ENCODE measurements around the gene KCNQ1.

The KCNQ1 gene

DNA sequence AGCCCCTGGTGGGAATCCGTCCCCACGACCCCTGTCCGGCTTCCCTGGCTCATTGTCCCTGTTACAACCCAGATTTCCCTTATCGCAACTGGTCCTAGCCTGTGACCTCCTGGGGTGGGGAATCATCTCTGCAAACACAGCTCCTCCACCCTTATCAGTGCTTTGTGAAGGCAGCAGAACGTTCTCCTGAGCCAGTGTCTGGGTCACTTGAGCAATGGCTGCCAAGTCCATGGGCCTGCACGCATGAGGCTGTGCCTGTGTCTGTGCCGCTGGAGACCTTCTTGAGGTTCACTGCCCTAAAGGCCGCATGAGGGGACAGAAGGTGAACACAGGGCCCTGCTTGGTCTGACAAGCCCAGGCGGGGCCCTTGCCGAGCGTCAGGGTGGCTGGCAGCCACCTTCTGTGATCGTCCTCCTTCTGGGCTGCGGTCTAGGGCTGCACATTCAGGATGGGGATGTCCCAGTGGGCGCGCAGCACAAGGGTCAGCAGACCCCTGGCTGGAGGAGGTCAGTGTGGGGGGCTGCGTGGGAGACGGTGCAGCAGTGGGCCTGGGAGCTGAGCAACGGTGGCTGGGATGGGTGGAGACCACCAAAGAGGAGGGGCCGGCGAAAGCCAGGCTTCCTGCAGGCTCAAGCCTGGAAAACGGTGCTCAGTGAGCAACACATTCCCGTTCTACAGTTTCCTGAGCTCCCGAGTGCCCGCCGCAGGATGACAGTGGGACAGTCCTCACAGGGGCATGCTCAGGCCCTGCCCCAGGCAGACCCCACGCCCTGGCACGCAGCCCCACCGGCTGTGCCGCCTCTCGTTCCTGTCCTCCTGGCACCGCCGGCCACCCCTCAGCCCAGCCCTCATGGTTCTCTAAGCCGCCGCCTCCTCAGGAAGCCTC is 366.6 kb downstream of the KCNQ1 start:
- Mint-ChIP-seq H3K4me1 (ENCODE audit: low read depth) (peaks cover 39% of the 10 kb centered on the region), H3K27ac (no peak overlapping the region), H3K9me3 (peaks cover 13% of the 10 kb centered on the region)

DNA sequence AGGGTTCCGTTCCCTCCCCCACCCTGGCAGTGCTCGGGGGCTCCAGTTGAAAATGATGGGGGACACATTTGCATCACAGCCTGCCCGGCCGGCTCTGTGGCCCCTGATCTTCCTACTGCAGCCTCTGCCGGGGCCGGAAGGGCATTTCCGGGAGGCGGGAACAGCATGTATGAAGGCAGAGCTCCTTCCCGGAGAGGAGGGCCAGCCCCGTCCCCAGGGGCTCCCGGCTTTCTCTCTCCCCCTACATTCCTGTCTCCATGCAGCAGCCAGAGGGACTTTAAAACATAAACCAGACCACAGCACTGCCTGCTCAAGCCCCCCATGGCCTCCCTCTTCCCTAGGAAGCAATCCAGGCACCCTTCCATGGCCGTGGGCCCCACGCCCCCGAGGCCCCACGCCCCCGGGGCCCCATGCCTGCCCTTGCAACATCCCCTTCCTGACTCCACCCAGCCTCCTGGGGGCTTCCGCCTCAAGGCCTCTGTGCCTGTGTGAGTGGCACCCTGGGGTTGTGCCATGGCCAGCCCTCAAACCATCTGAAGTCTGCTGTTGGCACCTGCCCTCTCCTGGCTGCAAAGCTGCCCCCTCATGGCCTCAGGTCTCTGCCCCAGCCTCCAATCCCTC is 367.7 kb downstream of the KCNQ1 start:
- H3K9me3 Mint-ChIP-seq: peaks cover 13% of the 10 kb centered on the region
- peak overlapping the region; percentile 10 for H3K4me3 Mint-ChIP-seq
- H3K36me3 Mint-ChIP-seq (ENCODE audit: low read depth): peaks cover 14% of the 10 kb centered on the region
- H3K4me1 Mint-ChIP-seq (ENCODE audit: low read depth): peaks cover 39% of the 10 kb centered on the region
- H3K27ac Mint-ChIP-seq: peak overlapping the region; percentile 90
- H3K27me3 Mint-ChIP-seq: no peaks in the 10 kb centered on the region

More for the DNA sequence above, 366.6 kb downstream of the KCNQ1 start:
- peaks cover 14% of the 10 kb centered on the region for H3K36me3 Mint-ChIP-seq (ENCODE audit: low read depth)
- H3K4me3 Mint-ChIP-seq: no peak overlapping the region
- no peaks in the 10 kb centered on the region for H3K27me3 Mint-ChIP-seq

DNA sequence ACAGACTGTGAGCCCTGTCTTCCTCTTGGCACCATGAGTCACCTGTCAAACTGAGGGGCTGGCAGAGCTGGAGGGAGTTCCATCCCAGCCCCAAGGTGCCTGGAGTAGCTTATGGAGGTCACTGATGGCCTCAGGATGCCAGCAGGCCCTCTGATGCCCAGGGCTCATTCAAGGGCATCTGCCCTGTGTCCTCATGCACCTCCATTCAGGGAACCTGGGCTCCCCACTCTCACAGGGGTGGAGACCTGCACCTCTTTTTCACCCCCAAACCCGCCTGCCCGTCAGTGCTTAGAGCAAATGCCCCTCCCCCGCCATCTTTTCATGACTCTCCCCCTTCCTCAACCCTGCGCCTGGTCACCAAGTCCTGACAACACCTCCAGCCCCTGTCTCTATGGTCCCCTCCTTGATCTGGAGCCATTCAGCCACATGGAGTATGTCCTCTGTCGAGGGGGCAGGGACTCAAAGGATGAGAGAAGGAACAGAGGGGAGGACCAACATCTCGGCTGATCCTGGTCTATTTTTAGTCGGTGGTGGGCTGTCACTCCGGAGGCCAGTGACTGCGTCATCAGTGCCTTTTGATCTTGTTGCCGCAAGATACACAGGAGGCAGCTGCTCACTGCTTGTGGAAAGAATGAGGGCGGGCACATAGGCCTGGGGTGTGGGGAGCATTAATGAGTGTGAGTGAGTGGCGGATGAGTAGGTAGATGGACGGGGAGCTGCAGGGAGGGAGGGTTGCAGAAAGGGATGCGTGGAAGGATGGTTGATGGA is 368.5 kb downstream of the KCNQ1 start:
- peak overlapping the region; percentile 90 for H3K27ac Mint-ChIP-seq

DNA sequence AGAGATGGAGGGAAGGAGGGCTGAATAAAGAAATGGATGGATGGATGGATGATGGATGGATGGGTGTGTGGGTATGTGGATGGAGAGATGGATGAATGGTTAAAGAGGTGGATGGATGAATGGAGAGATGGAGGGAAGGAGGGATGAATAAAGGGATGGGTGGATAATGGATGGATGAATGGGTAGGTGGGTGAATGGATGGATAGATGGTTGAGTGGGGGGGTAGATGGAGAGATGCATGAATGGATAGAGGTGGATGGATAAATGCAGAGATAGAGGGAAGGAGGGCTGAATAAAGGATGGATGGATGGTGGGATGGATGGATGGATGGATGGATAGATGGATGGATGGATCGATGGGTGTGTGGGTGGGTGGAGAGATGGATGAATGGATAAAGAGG is 369.2 kb downstream of the KCNQ1 start:
- H3K9me3 Mint-ChIP-seq: peaks cover 14% of the 10 kb centered on the region
- H3K4me3 Mint-ChIP-seq: no peak overlapping the region
- H3K4me1 Mint-ChIP-seq (ENCODE audit: low read depth): peaks cover 30% of the 10 kb centered on the region
- no peaks in the 10 kb centered on the region for H3K27me3 Mint-ChIP-seq
- H3K27ac Mint-ChIP-seq: peak overlapping the region; percentile 90
- peaks cover 16% of the 10 kb centered on the region for H3K36me3 Mint-ChIP-seq (ENCODE audit: low read depth)

More for the DNA sequence above, 368.5 kb downstream of the KCNQ1 start:
- Mint-ChIP-seq H3K27me3 (no peaks in the 10 kb centered on the region), H3K4me3 (peak overlapping the region; percentile 49), H3K36me3 (ENCODE audit: low read depth) (peaks cover 14% of the 10 kb centered on the region), H3K4me1 (ENCODE audit: low read depth) (peaks cover 36% of the 10 kb centered on the region), H3K9me3 (peaks cover 13% of the 10 kb centered on the region)

DNA sequence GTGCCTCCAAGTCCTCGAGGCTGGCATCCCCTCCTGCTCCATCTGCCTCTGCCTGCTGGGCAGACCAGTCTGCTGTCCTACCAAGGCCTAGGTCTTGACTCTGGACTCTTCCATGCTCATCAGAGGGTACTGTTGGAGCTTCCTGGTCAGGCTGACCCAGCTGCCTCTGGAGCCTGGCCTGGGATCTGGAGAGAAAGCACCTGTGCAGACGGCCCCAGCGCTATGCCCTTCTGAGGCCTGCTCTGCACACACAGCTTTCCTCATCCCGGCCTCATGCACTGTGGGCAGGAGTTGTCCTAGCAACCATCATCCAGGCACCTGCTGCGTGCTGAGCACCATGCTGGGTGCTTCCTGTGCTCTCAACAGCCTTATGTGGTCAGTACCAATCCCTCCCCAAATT is 369.9 kb downstream of the KCNQ1 start:
- no peaks in the 10 kb centered on the region for H3K27me3 Mint-ChIP-seq
- no peak overlapping the region for H3K4me3 Mint-ChIP-seq
- H3K36me3 Mint-ChIP-seq (ENCODE audit: low read depth): peaks cover 18% of the 10 kb centered on the region
- H3K9me3 Mint-ChIP-seq: peaks cover 17% of the 10 kb centered on the region
- H3K27ac Mint-ChIP-seq: no peak overlapping the region
- peaks cover 22% of the 10 kb centered on the region for H3K4me1 Mint-ChIP-seq (ENCODE audit: low read depth)

DNA sequence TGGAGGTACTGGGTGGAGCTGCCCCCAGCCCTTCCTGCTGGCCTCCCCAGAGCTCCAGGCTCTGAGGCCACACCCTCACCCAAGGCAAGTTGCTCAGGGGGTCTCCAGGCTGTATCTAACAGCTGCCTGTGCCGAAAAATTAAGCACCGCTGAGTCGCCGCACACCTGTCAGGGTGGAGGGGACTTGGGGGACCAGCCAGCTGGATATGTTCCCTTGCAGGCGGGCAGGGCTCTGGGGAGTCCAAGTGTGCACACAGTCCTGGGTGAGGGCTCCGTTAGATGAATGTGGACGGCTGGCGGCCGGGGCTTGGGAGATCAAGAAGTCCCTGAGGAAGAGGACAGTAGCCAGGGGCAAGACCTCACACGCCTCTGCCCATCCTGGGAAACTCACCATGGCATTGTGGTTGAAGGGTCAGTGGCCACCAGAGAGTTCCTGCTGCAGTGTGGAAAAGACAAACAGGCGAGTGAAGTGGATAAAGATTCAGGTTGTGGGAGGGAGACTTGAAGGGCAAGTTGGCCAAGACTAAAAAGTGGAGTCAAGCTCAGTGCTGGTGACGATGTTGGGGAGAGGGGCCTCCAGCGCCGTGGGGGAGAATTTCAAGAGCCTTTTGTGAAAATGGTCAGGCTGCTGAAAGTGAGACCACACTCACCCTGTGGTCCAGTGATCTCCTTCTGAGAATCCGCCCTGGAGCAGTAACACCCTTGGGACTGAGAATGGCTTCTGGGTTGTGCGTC is 371.1 kb downstream of the KCNQ1 start:
- Mint-ChIP-seq H3K4me3 (no peak overlapping the region), H3K9me3 (peaks cover 20% of the 10 kb centered on the region), H3K4me1 (ENCODE audit: low read depth) (peaks cover 21% of the 10 kb centered on the region), H3K27ac (no peak overlapping the region), H3K27me3 (no peaks in the 10 kb centered on the region), H3K36me3 (ENCODE audit: low read depth) (peaks cover 21% of the 10 kb centered on the region)

DNA sequence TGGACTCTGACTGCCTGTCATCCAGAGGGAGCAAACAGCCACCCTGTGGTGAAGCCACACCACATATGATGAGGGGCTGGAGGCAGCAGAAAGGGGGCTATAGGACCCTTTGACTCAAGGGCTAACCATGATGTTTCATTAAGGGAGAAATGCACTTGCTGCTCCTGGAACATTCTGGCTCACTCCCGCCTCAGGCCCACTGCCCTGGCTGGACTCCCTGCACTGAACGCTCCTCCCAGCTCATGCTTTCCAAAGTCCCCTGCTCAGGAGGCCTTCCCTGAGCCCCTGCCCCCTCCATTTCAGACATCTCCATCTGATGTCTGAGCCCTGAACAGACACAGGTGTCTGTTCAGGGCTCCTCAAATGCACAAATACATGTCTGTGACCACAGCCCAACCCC is 371.7 kb downstream of the KCNQ1 start:
- Mint-ChIP-seq H3K4me3 (no peak overlapping the region), H3K4me1 (ENCODE audit: low read depth) (peaks cover 21% of the 10 kb centered on the region), H3K36me3 (ENCODE audit: low read depth) (peaks cover 21% of the 10 kb centered on the region), H3K9me3 (peaks cover 21% of the 10 kb centered on the region), H3K27me3 (no peaks in the 10 kb centered on the region), H3K27ac (no peak overlapping the region)

DNA sequence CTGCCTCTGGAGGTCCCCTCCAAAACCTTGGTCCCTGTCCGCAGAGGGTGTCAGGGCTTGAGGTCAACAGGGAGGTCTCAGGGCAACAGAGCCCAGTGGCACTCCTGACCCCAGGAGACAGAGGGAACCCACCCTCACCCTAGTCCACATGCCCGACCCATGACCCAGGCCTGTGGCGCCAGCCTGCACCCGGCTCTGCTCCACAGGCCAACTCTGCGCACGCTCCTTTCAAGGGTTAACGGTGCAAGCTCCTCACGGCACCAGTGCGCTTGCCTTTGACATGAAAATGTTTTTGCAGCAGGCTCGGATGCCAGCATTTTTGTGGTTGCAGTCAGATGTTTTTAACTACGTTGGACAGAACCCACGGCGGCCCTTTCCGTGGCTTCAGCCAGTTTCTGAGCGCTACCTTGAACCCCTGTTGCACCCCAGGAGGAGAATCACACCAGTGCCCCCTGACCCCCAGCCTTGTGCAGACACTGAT is 372.2 kb downstream of the KCNQ1 start:
- no peak overlapping the region for H3K4me3 Mint-ChIP-seq
- peaks cover 21% of the 10 kb centered on the region for H3K36me3 Mint-ChIP-seq (ENCODE audit: low read depth)
- H3K27ac Mint-ChIP-seq: no peak overlapping the region
- peaks cover 19% of the 10 kb centered on the region for H3K4me1 Mint-ChIP-seq (ENCODE audit: low read depth)
- H3K9me3 Mint-ChIP-seq: peaks cover 25% of the 10 kb centered on the region
- H3K27me3 Mint-ChIP-seq: no peaks in the 10 kb centered on the region

DNA sequence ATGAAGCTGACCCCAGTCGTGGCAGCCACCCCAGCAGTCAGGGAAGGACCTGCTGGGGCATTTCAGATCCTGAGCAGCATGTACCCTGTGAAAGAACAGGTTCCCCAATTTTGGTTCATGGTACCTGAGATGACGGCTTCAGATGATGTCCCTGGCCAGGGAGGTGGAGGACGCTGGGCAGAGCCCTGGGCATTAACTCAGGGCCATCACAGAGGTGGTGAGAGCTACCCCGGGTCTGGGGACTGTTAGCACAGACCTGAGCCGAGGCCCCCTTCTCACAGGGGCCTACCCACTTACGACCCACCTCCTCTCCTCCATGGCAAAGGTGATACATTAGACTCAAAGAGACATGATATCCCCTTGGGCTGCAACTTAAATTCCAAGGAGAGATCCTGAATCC is 372.6 kb downstream of the KCNQ1 start:
- Mint-ChIP-seq H3K9me3 (peaks cover 30% of the 10 kb centered on the region), H3K4me1 (ENCODE audit: low read depth) (peaks cover 15% of the 10 kb centered on the region), H3K36me3 (ENCODE audit: low read depth) (peaks cover 23% of the 10 kb centered on the region), H3K4me3 (no peak overlapping the region), H3K27ac (no peak overlapping the region), H3K27me3 (no peaks in the 10 kb centered on the region)

DNA sequence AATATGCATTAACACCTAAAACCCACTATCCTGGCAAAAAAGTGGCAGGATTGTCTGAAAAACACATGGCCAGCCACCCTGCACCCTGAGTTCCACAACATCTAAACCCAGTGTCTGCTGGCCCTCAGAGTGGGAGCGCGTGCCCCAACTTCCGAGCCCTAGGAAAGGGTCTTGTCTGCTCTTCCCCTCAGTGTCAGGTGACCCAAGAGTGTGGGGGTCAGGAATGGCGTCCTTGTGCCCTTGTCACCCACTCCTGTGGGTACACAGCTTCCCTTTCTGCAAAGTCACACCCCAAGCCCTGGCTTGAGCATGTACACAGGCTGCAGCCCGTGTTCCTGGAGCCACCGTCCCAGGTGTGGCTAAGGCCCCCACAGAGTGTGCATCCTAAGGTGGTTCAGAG is 373.2 kb downstream of the KCNQ1 start:
- H3K27ac Mint-ChIP-seq: no peak overlapping the region
- H3K27me3 Mint-ChIP-seq: no peaks in the 10 kb centered on the region
- H3K36me3 Mint-ChIP-seq (ENCODE audit: low read depth): peaks cover 29% of the 10 kb centered on the region

DNA sequence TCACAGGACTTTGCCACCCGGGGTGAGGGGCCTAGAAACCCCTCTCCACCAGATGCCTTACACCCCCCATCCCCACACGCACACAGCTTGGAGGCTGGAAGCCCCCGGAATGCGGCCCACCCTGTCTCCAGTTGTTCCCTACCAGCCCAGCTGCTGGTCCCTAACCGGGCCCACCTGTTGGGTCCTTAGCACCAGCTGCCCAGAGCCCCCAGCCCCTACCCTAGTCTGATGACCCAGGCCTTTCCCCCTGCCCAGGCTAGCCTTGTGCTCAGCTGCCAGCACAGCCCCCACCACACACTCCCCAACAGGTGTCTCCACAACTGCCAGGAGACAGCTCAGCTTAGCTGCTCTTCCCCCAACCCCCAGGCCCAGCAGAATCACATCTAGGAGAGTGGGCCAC is 373.7 kb downstream of the KCNQ1 start:
- H3K36me3 Mint-ChIP-seq (ENCODE audit: low read depth): peaks cover 32% of the 10 kb centered on the region
- H3K27me3 Mint-ChIP-seq: no peaks in the 10 kb centered on the region
- no peak overlapping the region for H3K27ac Mint-ChIP-seq
- H3K9me3 Mint-ChIP-seq: peaks cover 40% of the 10 kb centered on the region
- peaks cover 4% of the 10 kb centered on the region for H3K4me1 Mint-ChIP-seq (ENCODE audit: low read depth)
- no peak overlapping the region for H3K4me3 Mint-ChIP-seq

More for the DNA sequence above, 373.2 kb downstream of the KCNQ1 start:
- Mint-ChIP-seq H3K4me1 (ENCODE audit: low read depth) (peaks cover 9% of the 10 kb centered on the region), H3K9me3 (peaks cover 36% of the 10 kb centered on the region), H3K4me3 (no peak overlapping the region)

DNA sequence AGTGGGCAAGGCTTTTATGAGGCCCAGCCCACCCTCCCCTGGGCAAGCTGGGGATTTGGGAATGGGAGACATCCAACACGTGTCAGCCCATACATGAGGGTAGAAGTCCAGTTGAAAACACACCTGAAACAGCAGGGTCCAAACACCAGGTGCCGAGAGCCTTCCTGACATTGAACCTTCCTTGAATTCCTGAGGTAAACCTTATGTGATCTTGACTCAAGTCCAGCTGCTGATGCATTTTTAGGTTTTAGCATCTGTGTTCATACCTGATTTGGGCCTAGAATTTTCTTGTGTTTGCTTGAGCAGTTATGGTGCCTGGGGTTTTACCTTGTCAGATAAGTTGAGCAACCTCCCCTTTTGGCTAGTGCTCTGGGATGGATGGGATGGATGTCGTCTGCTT is 374.5 kb downstream of the KCNQ1 start:
- H3K27me3 Mint-ChIP-seq: no peaks in the 10 kb centered on the region
- H3K9me3 Mint-ChIP-seq: peaks cover 35% of the 10 kb centered on the region
- no peaks in the 10 kb centered on the region for H3K4me1 Mint-ChIP-seq (ENCODE audit: low read depth)
- H3K27ac Mint-ChIP-seq: no peak overlapping the region
- no peak overlapping the region for H3K4me3 Mint-ChIP-seq
- H3K36me3 Mint-ChIP-seq (ENCODE audit: low read depth): peaks cover 27% of the 10 kb centered on the region

DNA sequence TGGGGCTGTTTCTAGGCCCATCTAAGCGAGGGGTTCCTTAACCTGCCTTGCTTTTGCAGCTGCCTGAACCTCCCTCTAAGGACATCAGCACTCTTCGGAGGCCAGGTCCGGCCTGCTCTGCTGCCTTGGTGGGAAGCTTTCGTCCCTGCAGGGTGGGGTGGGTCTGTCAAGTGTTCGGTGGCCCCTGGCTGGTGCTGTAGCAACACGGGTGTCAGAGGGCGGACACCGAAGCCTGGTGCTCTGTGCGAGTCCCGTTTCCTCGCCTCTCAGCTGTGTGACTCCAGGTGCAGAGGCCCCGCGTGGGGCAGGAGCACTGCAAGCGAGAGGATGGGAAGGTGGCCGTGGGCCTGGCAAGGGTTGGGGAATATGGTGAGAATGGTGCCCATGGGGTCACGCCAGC is 376.2 kb downstream of the KCNQ1 start:
- Mint-ChIP-seq H3K27ac (no peak overlapping the region), H3K4me1 (ENCODE audit: low read depth) (no peaks in the 10 kb centered on the region), H3K9me3 (peaks cover 33% of the 10 kb centered on the region), H3K4me3 (no peak overlapping the region), H3K27me3 (no peaks in the 10 kb centered on the region), H3K36me3 (ENCODE audit: low read depth) (peaks cover 25% of the 10 kb centered on the region)

DNA sequence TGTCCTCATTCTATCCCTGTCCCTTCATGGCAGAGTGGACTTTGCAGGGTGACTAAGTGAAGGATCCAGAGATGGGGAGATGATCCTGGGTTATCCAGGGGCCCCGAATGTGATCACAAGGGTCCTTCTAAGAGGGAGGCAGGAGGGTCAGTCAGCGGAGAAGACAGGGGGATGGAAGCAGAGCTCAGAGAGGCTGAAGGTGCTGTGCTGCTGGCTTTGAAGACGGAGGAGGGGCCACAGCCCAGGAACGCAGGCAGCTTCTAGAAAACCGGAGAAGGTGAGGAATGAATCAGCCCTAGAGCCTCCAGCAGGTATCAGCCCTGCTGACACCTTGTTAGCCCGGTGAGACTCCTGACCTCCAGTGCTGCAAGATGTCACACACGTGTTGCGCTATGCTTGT is 377.1 kb downstream of the KCNQ1 start:
- no peak overlapping the region for H3K27ac Mint-ChIP-seq
- H3K27me3 Mint-ChIP-seq: no peaks in the 10 kb centered on the region
- no peaks in the 10 kb centered on the region for H3K4me1 Mint-ChIP-seq (ENCODE audit: low read depth)
- H3K4me3 Mint-ChIP-seq: no peak overlapping the region
- H3K9me3 Mint-ChIP-seq: peaks cover 32% of the 10 kb centered on the region
- H3K36me3 Mint-ChIP-seq (ENCODE audit: low read depth): peaks cover 22% of the 10 kb centered on the region

All from stimulated activated naive CD8-positive, alpha-beta T cell treated with anti-CD3 and anti-CD28 coated beads, Interleukin-15, Interleukin-2, amounts not matched to agents 100 ng/mL and 50 ng/mL, for 24 hours (primary cell).